HG02870 (cell line): ENCODE results near the gene CXCL10.

Source experiments
- ATAC-seq: cut with Tn5 transposase; IDR thresholded peaks from one replicate; pipeline ENCODE4 v1.9.1; 2021; ENCODE audit warnings: mild to moderate bottlenecking, moderate library complexity; ENCODE audit not compliant: unreplicated experiment

CXCL10 gene

GRCh38 chr4:75997081-75997480, 26.2 kb downstream of the CXCL10 start:
- no peak for ATAC-seq

DNA sequence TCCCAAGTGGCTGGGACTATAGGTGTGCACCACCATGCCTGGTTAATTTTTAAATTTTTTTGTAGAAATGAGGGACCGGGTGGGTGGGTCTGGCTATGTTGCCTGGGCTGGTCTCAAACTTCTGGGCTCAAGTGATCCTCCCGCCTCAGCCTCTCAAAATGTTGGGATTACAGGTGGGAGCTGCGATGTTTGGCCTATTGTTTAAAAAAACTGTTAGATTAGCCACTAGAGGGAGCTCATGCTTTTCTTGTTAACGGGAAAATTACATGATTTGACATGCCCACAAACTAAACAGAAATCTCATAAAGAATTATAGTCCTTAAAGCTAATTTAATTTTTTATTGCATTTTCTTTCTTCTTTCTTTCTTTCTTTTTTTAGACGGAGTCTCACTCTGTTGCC, 27.6 kb downstream of the CXCL10 start:
- ATAC-seq = no peak

GRCh38 chr4:75992462-75992861, 30.8 kb downstream of the CXCL10 start:
- ATAC-seq = no peak

DNA sequence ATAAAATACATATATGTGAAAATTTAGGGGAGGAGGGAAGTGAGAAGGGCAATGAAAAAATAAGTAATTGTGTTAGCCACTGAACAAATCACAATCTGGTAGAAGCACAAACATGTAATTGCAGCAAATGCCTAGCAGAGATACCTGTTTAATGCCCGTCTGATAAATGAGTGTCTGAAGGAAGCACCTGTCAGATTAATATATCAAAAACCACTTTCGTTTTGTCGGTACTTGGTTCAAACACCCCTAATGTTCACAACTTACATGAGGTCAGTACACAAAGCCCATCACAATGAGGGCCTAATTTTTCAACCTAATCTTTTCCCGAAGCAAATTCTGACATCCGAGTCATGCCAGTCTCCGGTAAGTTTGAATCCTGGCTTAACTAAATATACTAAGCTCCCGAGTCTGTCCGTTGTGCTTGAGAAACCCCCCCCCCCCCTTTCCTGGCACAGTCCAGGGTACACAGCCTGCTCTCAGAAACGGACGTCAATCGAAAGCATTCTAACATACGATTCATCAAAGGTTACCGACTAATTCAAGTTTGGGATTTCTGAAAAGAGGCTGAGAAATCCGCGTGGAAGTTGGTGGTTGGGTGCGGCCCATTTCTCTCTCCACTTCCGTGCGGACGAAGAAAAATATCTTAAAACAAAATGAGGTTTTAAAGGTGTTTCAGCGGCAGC, 33.3 kb downstream of the CXCL10 start:
- no peak for ATAC-seq

DNA sequence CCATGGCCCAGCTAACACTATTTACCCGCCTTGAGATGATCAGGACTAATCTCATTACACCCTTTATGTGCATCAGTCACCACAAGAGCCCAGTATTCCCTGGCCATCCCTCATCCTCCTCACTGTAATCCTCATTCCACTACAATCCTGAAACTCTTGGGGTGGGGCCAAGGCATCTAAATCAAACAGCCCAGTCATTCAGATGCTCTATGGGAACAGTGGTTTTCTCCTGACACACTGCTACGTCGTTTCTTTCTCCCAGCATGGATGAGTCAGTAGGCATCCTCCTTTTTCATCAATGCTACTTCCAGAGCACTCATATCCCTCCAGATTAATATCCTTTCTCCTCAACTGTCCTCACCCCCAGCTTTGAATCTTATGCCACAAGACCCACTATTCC, 38.2 kb downstream of the CXCL10 start:
- ATAC-seq = no peak

DNA sequence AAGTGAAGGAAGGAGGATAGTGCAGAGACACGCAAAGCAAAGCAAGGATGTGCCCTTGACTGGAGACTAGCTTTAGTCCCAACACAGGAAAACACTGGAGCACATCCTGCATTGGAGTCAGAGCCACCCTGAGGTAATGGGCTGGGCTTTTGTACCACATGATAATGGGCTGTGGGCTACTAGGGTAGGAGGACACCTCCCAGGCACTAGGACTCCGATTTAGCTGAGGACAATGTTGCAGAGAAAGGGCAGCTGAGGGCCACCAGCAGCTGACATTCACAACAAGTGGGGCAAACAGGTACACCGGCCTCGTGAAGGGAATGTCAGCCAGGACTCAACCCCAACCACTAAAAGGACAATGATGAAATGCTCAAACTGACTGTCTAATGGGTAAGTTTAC, 42.7 kb downstream of the CXCL10 start:
- no peak for ATAC-seq

DNA sequence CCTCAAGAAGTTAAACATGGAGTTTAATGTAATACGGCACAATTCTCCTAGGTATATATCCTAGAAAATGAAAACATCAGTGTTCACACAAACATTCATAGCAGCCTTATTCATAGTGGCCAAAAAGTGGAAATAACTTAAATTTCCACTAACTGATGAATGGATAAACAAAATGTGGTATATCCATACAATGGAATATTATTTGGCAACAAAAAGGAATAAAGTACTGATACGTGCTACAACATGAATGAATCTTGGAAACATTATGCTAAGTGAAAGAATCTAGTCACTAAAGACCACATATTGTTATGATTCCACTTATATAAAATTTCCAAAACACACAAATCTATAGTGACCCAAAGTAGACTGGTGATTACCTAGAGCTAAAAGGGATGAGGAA, 47.1 kb downstream of the CXCL10 start:
- no peak for ATAC-seq

GRCh38 chr4:75973766-75974165, 49.5 kb downstream of the CXCL10 start:
- ATAC-seq = no peak
